Measurements from ENCODE around the gene PDE8B. TPM values are rescaled to one million over a fixed set of nuclear protein-coding genes. Genes with fewer than 3 reads are reported as not detected.

Gene PDE8B
- total RNA-seq, 1 experiment from 2014 or later, result 0.54 TPM

GRCh38 chr5:77210964-77211690, 647 bp downstream of the PDE8B start:
- Mint-ChIP-seq H3K27me3 (ENCODE audit: unreplicated experiment) (peaks cover 96% of the 10 kb centered on the region), H3K27ac (ENCODE audit: unreplicated experiment) (no peak overlapping the region), H3K36me3 (ENCODE audit: insufficient read depth, unreplicated experiment) (peaks cover 10% of the 10 kb centered on the region), H3K9me3 (ENCODE audit: low read depth, unreplicated experiment) (no peaks in the 10 kb centered on the region), H3K4me1 (ENCODE audit: low read depth, unreplicated experiment) (peaks cover 10% of the 10 kb centered on the region), H3K4me3 (ENCODE audit: low read depth, unreplicated experiment) (peak overlapping the region; percentile 65)
- intact Hi-C loops (cut with micrococcal nuclease; ENCODE audit: unreplicated experiment), result no loop called here
- no peak for TF ChIP-seq CTCF (IDR thresholded peaks at IDR 0.05; ENCODE audit: unreplicated experiment)
- DNase-seq, result peak; percentile 18
- no TSS peak for BruUV-seq (replicated peaks)
- CTCF ChIA-PET, result interaction anchor here (1.0 kb wide), 1 partner anchor 29 kb away, joined by 5 read pairs; no protein-coding TSS in a partner anchor

GRCh38 chr5:77211691-77212047, 1.2 kb downstream of the PDE8B start:
- intact Hi-C loops (cut with micrococcal nuclease; ENCODE audit: unreplicated experiment), result no loop called here
- H3K36me3 Mint-ChIP-seq (ENCODE audit: insufficient read depth, unreplicated experiment), result peaks cover 10% of the 10 kb centered on the region
- CTCF ChIA-PET, result interaction anchor here (1.0 kb wide), 1 partner anchor 28 kb away, joined by 5 read pairs; no protein-coding TSS in a partner anchor
- H3K4me1 Mint-ChIP-seq (ENCODE audit: low read depth, unreplicated experiment), result peaks cover 10% of the 10 kb centered on the region
- BruUV-seq (replicated peaks), result no TSS peak
- no peaks in the 10 kb centered on the region for H3K9me3 Mint-ChIP-seq (ENCODE audit: low read depth, unreplicated experiment)
- H3K27me3 Mint-ChIP-seq (ENCODE audit: unreplicated experiment), result peaks cover 96% of the 10 kb centered on the region
- peak overlapping the region; percentile 65 for H3K4me3 Mint-ChIP-seq (ENCODE audit: low read depth, unreplicated experiment)
- TF ChIP-seq CTCF (IDR thresholded peaks at IDR 0.05; ENCODE audit: unreplicated experiment), result no peak
- no peak for DNase-seq
- no peak overlapping the region for H3K27ac Mint-ChIP-seq (ENCODE audit: unreplicated experiment)

- peaks cover 99% of the 10 kb centered on the region for H3K27me3 Mint-ChIP-seq (ENCODE audit: unreplicated experiment)
- no peak overlapping the region for H3K27ac Mint-ChIP-seq (ENCODE audit: unreplicated experiment)
- BruUV-seq (replicated peaks), result no TSS peak
- peaks cover 10% of the 10 kb centered on the region for H3K36me3 Mint-ChIP-seq (ENCODE audit: insufficient read depth, unreplicated experiment)
- no peak overlapping the region for H3K4me3 Mint-ChIP-seq (ENCODE audit: low read depth, unreplicated experiment)
- peaks cover 10% of the 10 kb centered on the region for H3K4me1 Mint-ChIP-seq (ENCODE audit: low read depth, unreplicated experiment)
- CTCF ChIA-PET, result no interaction called here
- no peak for DNase-seq
- intact Hi-C loops (cut with micrococcal nuclease; ENCODE audit: unreplicated experiment), result no loop called here
- no peaks in the 10 kb centered on the region for H3K9me3 Mint-ChIP-seq (ENCODE audit: low read depth, unreplicated experiment)
- TF ChIP-seq CTCF (IDR thresholded peaks at IDR 0.05; ENCODE audit: unreplicated experiment), result no peak
These were observed 3.1 kb downstream of the PDE8B start for GRCh38 chr5:77213601-77214000.

GRCh38 chr5:77214151-77214550, 3.7 kb downstream of the PDE8B start:
- intact Hi-C loops (cut with micrococcal nuclease; ENCODE audit: unreplicated experiment), result no loop called here
- no TSS peak for BruUV-seq (replicated peaks)
- Mint-ChIP-seq H3K4me3 (ENCODE audit: low read depth, unreplicated experiment) (no peak overlapping the region), H3K4me1 (ENCODE audit: low read depth, unreplicated experiment) (peaks cover 10% of the 10 kb centered on the region), H3K27ac (ENCODE audit: unreplicated experiment) (no peak overlapping the region), H3K9me3 (ENCODE audit: low read depth, unreplicated experiment) (no peaks in the 10 kb centered on the region), H3K36me3 (ENCODE audit: insufficient read depth, unreplicated experiment) (peaks cover 10% of the 10 kb centered on the region), H3K27me3 (ENCODE audit: unreplicated experiment) (peaks cover 99% of the 10 kb centered on the region)
- DNase-seq, result no peak
- CTCF ChIA-PET, result no interaction called here
- no peak for TF ChIP-seq CTCF (IDR thresholded peaks at IDR 0.05; ENCODE audit: unreplicated experiment)
